SK-N-SH (cell line): ENCODE measurements around the gene MAP3K5.

Experiments
- CTCF ChIP-seq: fragments of 200-600 bp; sonication (generic); IDR thresholded peaks from 2 replicates; pipeline ENCODE4 v1.6.1; 2017; ENCODE audit warnings: antibody characterized with exemption, mild to moderate bottlenecking, moderate library complexity
- EP300 ChIP-seq, 2 experiments: IDR thresholded peaks; 2 replicates each; pipeline versions ENCODE4 v1.4.0 to v1.6.1; 2012; ENCODE audit warnings: borderline replicate concordance in 1 of 2, low read depth in 1 of 2, low read length in 1 of 2
- POLR2AphosphoS5 ChIP-seq: IDR thresholded peaks from 2 replicates; pipeline ENCODE4 v1.6.1; 2012; ENCODE audit warnings: low read depth, low read length
- RAD21 ChIP-seq: IDR thresholded peaks from 2 replicates; pipeline ENCODE4 v1.6.1; 2012; ENCODE audit warnings: mild to moderate bottlenecking, low read length
- SIN3A ChIP-seq: IDR thresholded peaks from 2 replicates; pipeline ENCODE4 v1.6.1; 2012; ENCODE audit warnings: low read depth, mild to moderate bottlenecking, low read length, moderate library complexity, borderline replicate concordance
- TEAD4 ChIP-seq: IDR thresholded peaks from 2 replicates; pipeline ENCODE4 v1.4.0; 2012; ENCODE audit warnings: mild to moderate bottlenecking, borderline replicate concordance; ENCODE audit not compliant: insufficient read depth
- YY1 ChIP-seq: IDR thresholded peaks from 2 replicates; pipeline ENCODE4 v1.4.0; 2012; ENCODE audit warnings: low read depth, mild to moderate bottlenecking

- no peak for TF ChIP-seq CTCF
- TF ChIP-seq TEAD4: no peak
- TF ChIP-seq POLR2AphosphoS5: no peak
- no peak for TF ChIP-seq EP300 (IDR thresholded peaks at IDR 0.05; ENCODE audit: borderline replicate concordance in 1 of 2, low read depth in 1 of 2, low read length in 1 of 2)
- TF ChIP-seq YY1: no peak
- TF ChIP-seq SIN3A: no peak
- no peak for TF ChIP-seq RAD21
These were observed 194.2 kb downstream of the MAP3K5 start for GRCh38 chr6:136598048-136598447.
